Measurements from ENCODE around the gene CHPF2. TPM values are rescaled to one million over a fixed set of nuclear protein-coding genes. Genes with fewer than 3 reads are reported as not detected.

The CHPF2 gene
- polyA plus RNA-seq, 1 donor, result 25.1 TPM

- H3K4me3 ChIP-seq (ENCODE audit: low read length), result no peak overlapping the region
- H3K27me3 ChIP-seq (ENCODE audit: control insufficient read depth, insufficient read depth, low read length), result peaks cover 15% of the 10 kb centered on the region
- peak; percentile 75 to 87 for DNase-seq
- no CpG with 5 or more reads among the region's 7 CpGs for WGBS (ENCODE audit: insufficient coverage, low lambda C conversion rate)
- no peaks in the 10 kb centered on the region for H3K9me3 ChIP-seq (ENCODE audit: control insufficient read depth, low read depth, low read length)
- no peak overlapping the region for H3K27ac ChIP-seq (ENCODE audit: low read length)
- peaks cover 9% of the 10 kb centered on the region for H3K4me1 ChIP-seq (ENCODE audit: control insufficient read depth, insufficient read depth, low read length)
- H3K36me3 ChIP-seq (ENCODE audit: control insufficient read depth, insufficient read depth, low read length), result no peaks in the 10 kb centered on the region
Observed at GRCh38 chr7:151271699-151272355, 39.5 kb downstream of the CHPF2 start.

DNA sequence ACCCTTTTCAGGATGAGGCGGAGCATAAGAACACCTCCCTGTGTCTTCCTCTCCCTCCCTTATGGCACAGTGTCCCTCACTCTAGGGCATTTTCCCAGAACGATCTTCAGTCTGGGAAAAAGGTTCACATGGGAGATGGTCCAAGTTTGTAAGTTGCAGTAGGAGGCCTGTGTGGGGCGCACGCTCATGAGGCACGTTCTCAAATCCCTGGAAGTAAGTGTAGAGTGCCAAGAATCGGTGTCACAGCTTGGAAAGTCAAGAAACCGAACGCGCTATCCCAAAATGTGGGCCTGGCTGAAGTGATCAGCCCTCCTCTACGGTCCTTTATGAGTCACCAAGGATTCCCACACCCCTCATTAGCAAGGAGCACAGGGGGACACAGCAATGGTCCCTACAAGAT, 40.1 kb downstream of the CHPF2 start:
- H3K27ac ChIP-seq (ENCODE audit: low read length), result no peak overlapping the region

GRCh38 chr7:151272877-151273276, 40.6 kb downstream of the CHPF2 start:
- no peak for DNase-seq
- H3K4me3 ChIP-seq (ENCODE audit: low read length), result no peak overlapping the region
- no CpG with 5 or more reads among the region's 7 CpGs for WGBS (ENCODE audit: insufficient coverage, low lambda C conversion rate)
- peaks cover 17% of the 10 kb centered on the region for H3K27me3 ChIP-seq (ENCODE audit: control insufficient read depth, insufficient read depth, low read length)
- no peak overlapping the region for H3K27ac ChIP-seq (ENCODE audit: low read length)
- no peaks in the 10 kb centered on the region for H3K36me3 ChIP-seq (ENCODE audit: control insufficient read depth, insufficient read depth, low read length)
- H3K4me1 ChIP-seq (ENCODE audit: control insufficient read depth, insufficient read depth, low read length), result peaks cover 16% of the 10 kb centered on the region
- no peaks in the 10 kb centered on the region for H3K9me3 ChIP-seq (ENCODE audit: control insufficient read depth, low read depth, low read length)

More for the DNA sequence above, 40.1 kb downstream of the CHPF2 start:
- WGBS (ENCODE audit: insufficient coverage, low lambda C conversion rate), result no CpG with 5 or more reads among the region's 10 CpGs
- Histone ChIP-seq H3K4me1 (ENCODE audit: control insufficient read depth, insufficient read depth, low read length) (peaks cover 13% of the 10 kb centered on the region), H3K9me3 (ENCODE audit: control insufficient read depth, low read depth, low read length) (no peaks in the 10 kb centered on the region), H3K27me3 (ENCODE audit: control insufficient read depth, insufficient read depth, low read length) (peaks cover 15% of the 10 kb centered on the region), H3K4me3 (ENCODE audit: low read length) (no peak overlapping the region), H3K36me3 (ENCODE audit: control insufficient read depth, insufficient read depth, low read length) (no peaks in the 10 kb centered on the region)
- DNase-seq, result no peak

GRCh38 chr7:151273651-151274390, 41.5 kb downstream of the CHPF2 start:
- no CpG with 5 or more reads among the region's 9 CpGs for WGBS (ENCODE audit: insufficient coverage, low lambda C conversion rate)
- Histone ChIP-seq H3K4me3 (ENCODE audit: low read length) (no peak overlapping the region), H3K9me3 (ENCODE audit: control insufficient read depth, low read depth, low read length) (no peaks in the 10 kb centered on the region), H3K36me3 (ENCODE audit: control insufficient read depth, insufficient read depth, low read length) (no peaks in the 10 kb centered on the region), H3K4me1 (ENCODE audit: control insufficient read depth, insufficient read depth, low read length) (peaks cover 16% of the 10 kb centered on the region), H3K27me3 (ENCODE audit: control insufficient read depth, insufficient read depth, low read length) (peaks cover 19% of the 10 kb centered on the region), H3K27ac (ENCODE audit: low read length) (no peak overlapping the region)
- no peak for DNase-seq

DNA sequence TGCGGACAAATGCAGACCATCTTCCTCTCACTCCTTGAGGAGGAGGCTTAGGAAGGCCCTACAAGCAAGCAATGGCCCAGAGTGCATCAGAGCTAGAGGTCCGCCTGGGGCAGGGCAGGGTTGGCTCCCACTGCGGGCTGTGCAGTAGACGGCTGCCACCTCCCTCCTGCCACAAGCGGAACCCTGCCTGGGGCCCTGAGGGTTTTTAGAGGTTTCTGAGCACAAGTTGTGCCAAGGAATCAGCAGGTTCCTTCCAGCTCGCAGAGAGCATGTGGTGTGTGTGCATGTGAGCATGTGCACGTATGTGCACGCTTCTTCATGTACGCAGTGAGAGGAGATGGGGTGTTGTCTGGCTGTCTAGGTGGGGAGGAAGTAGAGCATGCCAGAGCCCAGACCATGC, 42.1 kb downstream of the CHPF2 start:
- no peaks in the 10 kb centered on the region for H3K36me3 ChIP-seq (ENCODE audit: control insufficient read depth, insufficient read depth, low read length)
- no peak overlapping the region for H3K27ac ChIP-seq (ENCODE audit: low read length)
- no CpG with 5 or more reads among the region's 9 CpGs for WGBS (ENCODE audit: insufficient coverage, low lambda C conversion rate)
- peaks cover 16% of the 10 kb centered on the region for H3K4me1 ChIP-seq (ENCODE audit: control insufficient read depth, insufficient read depth, low read length)
- no peak for DNase-seq
- peaks cover 25% of the 10 kb centered on the region for H3K27me3 ChIP-seq (ENCODE audit: control insufficient read depth, insufficient read depth, low read length)
- H3K4me3 ChIP-seq (ENCODE audit: low read length), result no peak overlapping the region
- no peaks in the 10 kb centered on the region for H3K9me3 ChIP-seq (ENCODE audit: control insufficient read depth, low read depth, low read length)

DNA sequence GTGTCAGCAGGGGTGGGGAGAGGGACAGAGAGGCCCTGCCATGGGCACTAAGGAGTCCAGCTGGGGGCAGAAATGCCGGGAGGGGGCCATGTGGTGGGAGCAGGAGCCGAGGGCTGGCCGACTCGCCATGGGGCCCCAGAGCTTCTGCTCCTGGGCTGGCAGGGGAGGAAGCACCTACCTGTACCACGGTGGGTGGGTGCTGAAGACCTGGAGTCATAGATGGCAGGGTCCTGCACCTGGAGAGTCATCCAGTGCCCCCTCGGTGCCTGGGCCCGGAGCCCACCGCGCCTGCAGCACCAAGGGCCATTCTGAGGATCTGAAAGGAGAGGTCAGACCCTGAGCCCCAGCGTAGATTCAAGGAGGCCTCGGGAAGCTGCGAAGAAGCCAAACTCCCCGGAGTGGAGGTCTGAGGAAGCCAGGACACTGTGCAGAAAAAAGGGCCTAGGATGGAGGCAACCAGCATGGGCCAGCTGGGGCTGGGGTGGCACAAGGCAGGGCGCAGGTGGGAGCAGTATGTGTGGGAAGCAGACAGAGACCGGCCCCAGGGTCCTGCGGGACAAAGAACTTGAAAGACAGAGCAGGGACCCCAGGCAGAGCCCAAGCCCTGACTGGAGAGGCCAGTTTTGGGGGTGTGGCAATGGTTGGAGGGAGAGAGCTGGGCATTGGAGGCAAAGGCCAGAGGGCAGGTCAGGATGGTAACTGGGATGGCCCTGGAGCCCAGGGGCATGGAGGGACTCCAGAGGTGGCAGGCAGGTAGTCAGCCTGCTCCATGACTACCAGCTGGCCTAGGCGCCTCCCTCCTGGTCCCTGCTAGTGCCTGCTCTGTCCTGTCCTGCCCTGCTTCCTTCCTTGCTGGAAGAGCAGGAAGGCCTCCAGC, 42.9 kb downstream of the CHPF2 start:
- no peak for DNase-seq
- Histone ChIP-seq H3K9me3 (ENCODE audit: control insufficient read depth, low read depth, low read length) (no peaks in the 10 kb centered on the region), H3K4me3 (ENCODE audit: low read length) (no peak overlapping the region), H3K27me3 (ENCODE audit: control insufficient read depth, insufficient read depth, low read length) (peaks cover 32% of the 10 kb centered on the region), H3K36me3 (ENCODE audit: control insufficient read depth, insufficient read depth, low read length) (no peaks in the 10 kb centered on the region), H3K27ac (ENCODE audit: low read length) (no peak overlapping the region), H3K4me1 (ENCODE audit: control insufficient read depth, insufficient read depth, low read length) (peaks cover 16% of the 10 kb centered on the region)
- 79% methylated on average over 3 of the region's 17 CpGs for WGBS (ENCODE audit: insufficient coverage, low lambda C conversion rate)

DNA sequence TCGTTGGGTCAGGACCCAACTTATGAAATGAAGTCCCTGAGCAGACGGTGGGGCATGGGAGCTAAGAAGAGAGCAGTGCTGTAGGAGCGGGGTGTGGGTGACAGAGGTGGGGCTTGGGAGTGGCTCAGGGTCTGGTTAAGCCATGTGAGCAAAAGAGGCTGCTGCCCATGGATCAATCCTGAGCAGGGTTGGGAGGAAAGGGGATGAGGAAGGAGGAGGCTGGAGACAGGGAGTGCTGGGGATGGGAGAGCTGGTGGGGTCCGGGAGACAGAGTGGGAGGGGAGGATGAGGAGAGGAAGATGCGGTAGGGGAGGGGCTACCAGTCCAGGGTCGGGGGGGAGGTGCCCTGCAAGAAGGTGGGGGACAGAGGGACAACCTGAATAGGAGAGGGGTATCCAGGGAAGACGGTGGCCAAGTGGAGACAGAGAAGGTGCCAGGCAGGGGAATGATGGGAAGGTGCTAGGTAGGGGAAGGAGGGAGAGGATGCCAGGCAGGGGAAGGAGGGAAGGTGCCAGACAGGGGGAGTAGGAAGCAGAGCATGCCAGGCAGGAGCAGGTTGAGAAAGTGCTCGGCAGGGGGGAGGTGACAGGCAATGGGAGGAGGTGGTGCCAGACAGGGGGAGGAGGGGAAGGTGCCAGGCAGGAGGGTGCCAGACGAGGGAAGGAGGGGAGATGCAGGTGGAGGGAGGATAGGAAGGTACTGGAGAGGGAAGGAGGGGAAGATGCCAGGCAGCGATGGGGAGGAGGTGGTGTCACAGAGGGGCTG, 43.7 kb downstream of the CHPF2 start:
- Histone ChIP-seq H3K9me3 (ENCODE audit: control insufficient read depth, low read depth, low read length) (no peaks in the 10 kb centered on the region), H3K36me3 (ENCODE audit: control insufficient read depth, insufficient read depth, low read length) (no peaks in the 10 kb centered on the region), H3K27me3 (ENCODE audit: control insufficient read depth, insufficient read depth, low read length) (peaks cover 33% of the 10 kb centered on the region), H3K4me3 (ENCODE audit: low read length) (no peak overlapping the region), H3K27ac (ENCODE audit: low read length) (no peak overlapping the region), H3K4me1 (ENCODE audit: control insufficient read depth, insufficient read depth, low read length) (peaks cover 16% of the 10 kb centered on the region)
- no peak for DNase-seq
- WGBS (ENCODE audit: insufficient coverage, low lambda C conversion rate), result no CpG with 5 or more reads among the region's 10 CpGs

DNA sequence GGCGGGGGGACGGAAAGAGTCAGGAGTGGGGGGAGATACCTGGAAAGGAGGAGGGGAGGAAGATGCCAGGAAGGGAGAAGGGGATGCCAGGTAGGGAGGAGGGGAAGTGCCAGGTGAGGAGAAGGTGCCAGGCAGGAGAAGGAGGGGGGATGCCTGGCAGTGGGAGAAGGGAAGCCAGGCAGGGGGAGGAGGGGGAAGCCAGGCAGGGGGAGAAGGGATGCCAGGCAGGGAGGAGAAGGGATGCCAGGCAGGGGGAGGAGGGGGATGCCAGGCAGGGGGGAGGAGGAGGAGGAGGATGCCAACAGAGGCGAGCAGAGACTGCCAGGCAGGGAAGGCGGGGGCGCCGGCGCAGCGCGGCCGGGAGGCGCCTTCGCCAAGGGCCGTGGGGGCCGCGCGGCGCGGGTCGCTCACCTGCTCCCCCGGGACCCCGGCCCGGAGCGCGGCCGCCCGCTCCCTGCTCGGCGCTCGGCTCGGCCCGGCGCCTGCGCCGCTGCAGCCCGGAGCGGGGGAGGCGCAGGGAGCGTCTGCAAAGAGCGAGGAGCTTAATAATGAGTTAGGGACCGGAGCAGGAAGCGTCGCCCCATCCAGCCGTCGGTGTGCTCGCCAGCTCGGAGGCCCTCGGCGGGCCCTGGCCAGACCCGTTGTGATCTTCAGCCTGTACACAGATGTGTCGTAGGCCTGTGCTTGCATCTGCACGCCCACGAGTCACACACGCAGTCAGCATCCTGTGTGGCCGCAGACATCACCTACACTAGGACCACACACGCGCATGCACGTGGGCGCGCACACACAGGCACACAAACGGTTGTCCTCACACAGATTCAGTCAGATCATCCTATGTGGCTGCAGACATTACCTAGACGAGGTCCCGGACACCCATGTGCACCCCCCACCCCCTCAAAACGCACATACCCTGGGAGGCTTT, 44.6 kb downstream of the CHPF2 start:
- Histone ChIP-seq H3K27ac (ENCODE audit: low read length) (no peak overlapping the region), H3K4me3 (ENCODE audit: low read length) (peak overlapping the region; percentile 16), H3K4me1 (ENCODE audit: control insufficient read depth, insufficient read depth, low read length) (peaks cover 11% of the 10 kb centered on the region), H3K27me3 (ENCODE audit: control insufficient read depth, insufficient read depth, low read length) (peaks cover 42% of the 10 kb centered on the region), H3K9me3 (ENCODE audit: control insufficient read depth, low read depth, low read length) (no peaks in the 10 kb centered on the region), H3K36me3 (ENCODE audit: control insufficient read depth, insufficient read depth, low read length) (no peaks in the 10 kb centered on the region)
- DNase-seq, result peak; percentile 25 to 69
- no CpG with 5 or more reads among the region's 63 CpGs for WGBS (ENCODE audit: insufficient coverage, low lambda C conversion rate)

DNA sequence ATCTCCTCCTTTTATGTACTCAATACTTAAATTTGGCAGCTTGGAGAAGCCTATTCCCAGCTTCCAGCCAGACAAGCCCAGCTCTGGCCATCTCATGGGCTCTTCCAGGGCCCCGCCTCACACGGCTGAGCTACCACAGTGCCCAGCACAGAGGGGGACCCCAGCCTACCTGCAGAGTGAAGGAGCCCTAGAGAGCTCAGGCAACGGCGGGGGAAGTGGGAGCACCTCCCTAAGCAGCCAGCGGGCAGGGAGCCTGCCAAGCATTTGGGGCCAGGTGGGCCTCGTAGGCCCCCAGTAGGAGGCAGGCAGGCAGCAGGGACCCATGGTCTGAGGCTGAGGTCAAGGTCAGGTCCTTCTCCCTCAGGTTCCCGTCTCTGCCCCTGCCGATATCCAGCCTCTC, 45.3 kb downstream of the CHPF2 start:
- Histone ChIP-seq H3K36me3 (ENCODE audit: control insufficient read depth, insufficient read depth, low read length) (no peaks in the 10 kb centered on the region), H3K9me3 (ENCODE audit: control insufficient read depth, low read depth, low read length) (no peaks in the 10 kb centered on the region), H3K4me3 (ENCODE audit: low read length) (no peak overlapping the region), H3K27me3 (ENCODE audit: control insufficient read depth, insufficient read depth, low read length) (peaks cover 46% of the 10 kb centered on the region), H3K4me1 (ENCODE audit: control insufficient read depth, insufficient read depth, low read length) (peaks cover 7% of the 10 kb centered on the region), H3K27ac (ENCODE audit: low read length) (no peak overlapping the region)
- WGBS (ENCODE audit: insufficient coverage, low lambda C conversion rate), result 20% methylated on average over 1 of the region's 8 CpGs
- no peak for DNase-seq

All from large intestine (tissue), 3 donors.